HCT116 (cell line): Measurements from ENCODE around the gene XAB2. TPM values are rescaled to one million over a fixed set of nuclear protein-coding genes. Genes with fewer than 3 reads are reported as not detected.

Source experiments
- ATAC-seq: fragments of 200-7000 bp; cut with Tn5 transposase; 2 replicates; pipeline ENCODE4 v1.9.1; 2020; ENCODE audit warnings: mild to moderate bottlenecking, moderate library complexity
- BruUV-seq: library from RNA; stranded (reverse); fragments of 400-500 nt; replicated peaks from 2 replicates; lab custom pipeline; 2021; lab: Mats Ljungman, UMichigan
- CTCF ChIA-PET: fragments of 300-600 bp; sonication (Branson Sonifier 250); formaldehyde crosslinking; loops from one replicate; lab custom pipeline; 2021; ENCODE audit warnings: antibody characterized with exemption; lab: Charles Lee
- POLR2A ChIA-PET: fragments of 300-600, 350-600 bp; sonication (Branson Sonifier 250); formaldehyde crosslinking; loops from one replicate; lab custom pipeline; 2021; ENCODE audit warnings: antibody characterized with exemption; lab: Charles Lee
- RAD21 ChIA-PET, 2 experiments: fragments of 300-600 bp; sonication (Branson Sonifier 250); formaldehyde crosslinking; loops; one replicate each; lab custom pipeline; 2023; ENCODE audit warnings: low total read pairs in 2 of 2; ENCODE audit not compliant: uncharacterized antibody in 2 of 2, unreplicated experiment in 2 of 2, low non-redundant PET in 1 of 2; lab: Charles Lee
- DNase-seq: peaks from one replicate; pipeline ENCODE4 v3.0.0-alpha.2; 2010; ENCODE audit warnings: low read depth, low spot score
- H2AFZ ChIP-seq: fragments of 200-600 bp; shearing (Covaris generic), sonication (generic); 2 replicates; pipeline ENCODE4 v1.6.1; 2017; ENCODE audit warnings: low read depth, mixed run types, mixed read lengths, antibody characterized with exemption, low read length; ENCODE audit not compliant: poor library complexity, severe bottlenecking
- H3K27ac ChIP-seq: 2 replicates; pipeline ENCODE4 v1.5.1; 2012; ENCODE audit warnings: low read depth, low read length
- H3K27me3 ChIP-seq: fragments of 200-600 bp; sonication (generic); 2 replicates; pipeline ENCODE4 v1.6.1; 2016; ENCODE audit warnings: mixed run types, low read length, mixed read lengths; ENCODE audit not compliant: insufficient read depth
- H3K36me3 ChIP-seq, 2 experiments: fragments of 200-500 bp in 1 of 2; fragments of 200-600 bp in 1 of 2; sonication (Bioruptor generic) in 1 of 2; sonication (generic) in 1 of 2; 2 replicates each; pipeline versions ENCODE4 v1.5.1 to v1.6.1; 2014 to 2016; ENCODE audit warnings: low read length in 2 of 2, inconsistent platforms in 1 of 2, mixed read lengths in 1 of 2, mixed run types in 1 of 2; ENCODE audit not compliant: insufficient read depth in 2 of 2, control insufficient read depth in 1 of 2
- H3K4me1 ChIP-seq, 2 experiments: fragments of 200-600 bp in 1 of 2; sonication (generic) in 1 of 2; 2 replicates each; pipeline versions ENCODE4 v1.5.1 to v1.6.1; 2012 to 2017; ENCODE audit warnings: low read length in 2 of 2, inconsistent platforms in 1 of 2, mild to moderate bottlenecking in 1 of 2, mixed read lengths in 1 of 2, mixed run types in 1 of 2, moderate library complexity in 1 of 2; ENCODE audit not compliant: insufficient read depth in 2 of 2, control insufficient read depth in 1 of 2
- H3K4me2 ChIP-seq: fragments of 200-600 bp; sonication (generic); 2 replicates; pipeline ENCODE4 v1.6.1; 2017; ENCODE audit warnings: mixed run types, low read length, mixed read lengths
- H3K4me3 ChIP-seq, 2 experiments: fragments of 200-600 bp in 1 of 2; sonication (generic) in 1 of 2; replicated peaks in 1 of 2; 2 replicates each; pipeline ENCODE4 v1.5.1; 2011 to 2016; ENCODE audit warnings: low read length in 2 of 2, control low read depth in 1 of 2, low read depth in 1 of 2, mild to moderate bottlenecking in 1 of 2, mixed read lengths in 1 of 2, mixed run types in 1 of 2
- H3K79me2 ChIP-seq: fragments of 200-600 bp; sonication (generic); 2 replicates; pipeline ENCODE4 v1.6.1; 2017; ENCODE audit warnings: mild to moderate bottlenecking, mixed run types, low read length, moderate library complexity, mixed read lengths; ENCODE audit not compliant: insufficient read depth
- H3K9ac ChIP-seq: fragments of 200-600 bp; sonication (generic); 2 replicates; pipeline ENCODE4 v1.6.1; 2016; ENCODE audit warnings: low read length, mixed read lengths
- H3K9me2 ChIP-seq: fragments of 200-600 bp; sonication (generic), shearing (Covaris generic); 2 replicates; pipeline ENCODE4 v1.6.1; 2017; ENCODE audit warnings: mixed run types, mild to moderate bottlenecking, moderate library complexity; ENCODE audit not compliant: insufficient read depth
- H3K9me3 ChIP-seq, 2 experiments: fragments of 200-500 bp in 1 of 2; fragments of 200-600 bp in 1 of 2; sonication (Bioruptor generic) in 1 of 2; sonication (generic) in 1 of 2; 2 replicates each; pipeline ENCODE4 v1.6.1; 2014 to 2017; ENCODE audit warnings: low read length in 2 of 2, mixed read lengths in 2 of 2, inconsistent platforms in 1 of 2, low read depth in 1 of 2, mild to moderate bottlenecking in 1 of 2, mixed run types in 1 of 2, moderate library complexity in 1 of 2; ENCODE audit not compliant: control insufficient read depth in 1 of 2, insufficient read depth in 1 of 2
- H4K20me1 ChIP-seq: fragments of 200-600 bp; sonication (generic), shearing (Covaris generic); 2 replicates; pipeline ENCODE4 v1.6.1; 2017; ENCODE audit warnings: mixed run types, mild to moderate bottlenecking, moderate library complexity; ENCODE audit not compliant: insufficient read depth
- EZH2phosphoT487 ChIP-seq: fragments of 200-600 bp; IDR thresholded peaks from 2 replicates; pipeline ENCODE4 v1.6.1; 2018; ENCODE audit warnings: antibody characterized with exemption, borderline replicate concordance
- FOSL1 ChIP-seq: IDR thresholded peaks from 2 replicates; pipeline ENCODE4 v1.6.1; 2012; ENCODE audit warnings: low read depth
- JUND ChIP-seq: IDR thresholded peaks from 2 replicates; pipeline ENCODE4 v1.6.1; 2012
- POLR2A ChIP-seq: IDR thresholded peaks from 2 replicates; pipeline ENCODE4 v1.7.0; 2011; ENCODE audit warnings: borderline replicate concordance; ENCODE audit not compliant: insufficient read depth, insufficient read length; ENCODE audit errors: extremely low read depth
- POLR2AphosphoS5 ChIP-seq: IDR thresholded peaks from 2 replicates; pipeline ENCODE4 v1.6.1; 2011; ENCODE audit warnings: mild to moderate bottlenecking, low read depth, low read length, moderate library complexity
- RAD21 ChIP-seq: IDR thresholded peaks from 2 replicates; pipeline ENCODE4 v1.6.1; 2012; ENCODE audit warnings: low read depth, mild to moderate bottlenecking
- SIN3A ChIP-seq: IDR thresholded peaks from 2 replicates; pipeline ENCODE4 v1.6.1; 2012; ENCODE audit warnings: low read depth
- SP1 ChIP-seq: IDR thresholded peaks from 2 replicates; pipeline ENCODE4 v1.6.1; 2012; ENCODE audit warnings: low read depth
- SRF ChIP-seq: IDR thresholded peaks from 2 replicates; pipeline ENCODE4 v1.6.1; 2012; ENCODE audit warnings: low read depth
- TCF7L2 ChIP-seq: IDR thresholded peaks from 2 replicates; pipeline ENCODE4 v1.7.0; 2011; ENCODE audit warnings: borderline replicate concordance, inconsistent platforms; ENCODE audit not compliant: insufficient read depth, insufficient read length; ENCODE audit errors: extremely low read depth
- YY1 ChIP-seq: IDR thresholded peaks from 2 replicates; pipeline ENCODE4 v1.6.1; 2011; ENCODE audit warnings: low read length, low read depth, moderate library complexity, mild to moderate bottlenecking; ENCODE audit not compliant: insufficient replicate concordance; ENCODE audit errors: extremely low read depth
- ZFX ChIP-seq: fragments of 450-650 bp; IDR thresholded peaks from 2 replicates; pipeline ENCODE4 v1.6.1; 2017
- intact Hi-C: fragments of 100-400 bp; cut with micrococcal nuclease; formaldehyde crosslinking; loops from 2 replicates; pipeline ENCODE4 v1.10.0; 2022
- total RNA-seq: library from RNA; stranded (reverse); gene quantifications from one replicate; pipeline ENCODE4 v1.2.1, GENCODE V29; 2021; ENCODE audit not compliant: unreplicated experiment
- TF ChIP-seq, protein P1 (sequence below): IDR thresholded peaks from 2 replicates; pipeline ENCODE4 v1.6.1; 2012; ENCODE audit warnings: low read depth
- TF ChIP-seq, protein P2 (sequence below): IDR thresholded peaks from 2 replicates; pipeline ENCODE4 v1.6.1; 2011; ENCODE audit warnings: mild to moderate bottlenecking, low read length, moderate library complexity; ENCODE audit not compliant: insufficient replicate concordance; ENCODE audit errors: extremely low read depth
- TF ChIP-seq, protein P3 (sequence below), 3 experiments: fragments of 200-600 bp in 1 of 3; sonication (generic) in 1 of 3; IDR thresholded peaks in 2 of 3; conservative IDR thresholded peaks in 1 of 3; 2 replicates each; pipeline ENCODE4 v1.5.1; 2012 to 2017; ENCODE audit warnings: low read depth in 2 of 3, low read length in 2 of 3, antibody characterized with exemption in 1 of 3, borderline replicate concordance in 1 of 3, control low read depth in 1 of 3, mild to moderate bottlenecking in 1 of 3, mixed read lengths in 1 of 3, mixed run types in 1 of 3, moderate library complexity in 1 of 3; ENCODE audit not compliant: insufficient read depth in 1 of 3

The XAB2 gene
- total RNA-seq, 1 experiment from 2014 or later: 103 TPM

GRCh38 chr19:7665076-7665475 is 35.7 kb upstream of the XAB2 start:
- POLR2A ChIA-PET: interaction anchor here (1.3 kb wide), 1 partner anchor 16 kb away, joined by 3 read pairs; the partner anchor contains the start of gene TRAPPC5
- TF ChIP-seq YY1 (no peak), SP1 (no peak), RAD21 (no peak), FOSL1 (no peak), ZFX (no peak), JUND (no peak), SIN3A (no peak), SRF (no peak), POLR2A (no peak), EZH2phosphoT487 (no peak), POLR2AphosphoS5 (no peak), TCF7L2 (no peak)
- TF ChIP-seq, protein P1, sequence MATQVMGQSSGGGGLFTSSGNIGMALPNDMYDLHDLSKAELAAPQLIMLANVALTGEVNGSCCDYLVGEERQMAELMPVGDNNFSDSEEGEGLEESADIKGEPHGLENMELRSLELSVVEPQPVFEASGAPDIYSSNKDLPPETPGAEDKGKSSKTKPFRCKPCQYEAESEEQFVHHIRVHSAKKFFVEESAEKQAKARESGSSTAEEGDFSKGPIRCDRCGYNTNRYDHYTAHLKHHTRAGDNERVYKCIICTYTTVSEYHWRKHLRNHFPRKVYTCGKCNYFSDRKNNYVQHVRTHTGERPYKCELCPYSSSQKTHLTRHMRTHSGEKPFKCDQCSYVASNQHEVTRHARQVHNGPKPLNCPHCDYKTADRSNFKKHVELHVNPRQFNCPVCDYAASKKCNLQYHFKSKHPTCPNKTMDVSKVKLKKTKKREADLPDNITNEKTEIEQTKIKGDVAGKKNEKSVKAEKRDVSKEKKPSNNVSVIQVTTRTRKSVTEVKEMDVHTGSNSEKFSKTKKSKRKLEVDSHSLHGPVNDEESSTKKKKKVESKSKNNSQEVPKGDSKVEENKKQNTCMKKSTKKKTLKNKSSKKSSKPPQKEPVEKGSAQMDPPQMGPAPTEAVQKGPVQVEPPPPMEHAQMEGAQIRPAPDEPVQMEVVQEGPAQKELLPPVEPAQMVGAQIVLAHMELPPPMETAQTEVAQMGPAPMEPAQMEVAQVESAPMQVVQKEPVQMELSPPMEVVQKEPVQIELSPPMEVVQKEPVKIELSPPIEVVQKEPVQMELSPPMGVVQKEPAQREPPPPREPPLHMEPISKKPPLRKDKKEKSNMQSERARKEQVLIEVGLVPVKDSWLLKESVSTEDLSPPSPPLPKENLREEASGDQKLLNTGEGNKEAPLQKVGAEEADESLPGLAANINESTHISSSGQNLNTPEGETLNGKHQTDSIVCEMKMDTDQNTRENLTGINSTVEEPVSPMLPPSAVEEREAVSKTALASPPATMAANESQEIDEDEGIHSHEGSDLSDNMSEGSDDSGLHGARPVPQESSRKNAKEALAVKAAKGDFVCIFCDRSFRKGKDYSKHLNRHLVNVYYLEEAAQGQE: no peak
- TF ChIP-seq, protein P2, sequence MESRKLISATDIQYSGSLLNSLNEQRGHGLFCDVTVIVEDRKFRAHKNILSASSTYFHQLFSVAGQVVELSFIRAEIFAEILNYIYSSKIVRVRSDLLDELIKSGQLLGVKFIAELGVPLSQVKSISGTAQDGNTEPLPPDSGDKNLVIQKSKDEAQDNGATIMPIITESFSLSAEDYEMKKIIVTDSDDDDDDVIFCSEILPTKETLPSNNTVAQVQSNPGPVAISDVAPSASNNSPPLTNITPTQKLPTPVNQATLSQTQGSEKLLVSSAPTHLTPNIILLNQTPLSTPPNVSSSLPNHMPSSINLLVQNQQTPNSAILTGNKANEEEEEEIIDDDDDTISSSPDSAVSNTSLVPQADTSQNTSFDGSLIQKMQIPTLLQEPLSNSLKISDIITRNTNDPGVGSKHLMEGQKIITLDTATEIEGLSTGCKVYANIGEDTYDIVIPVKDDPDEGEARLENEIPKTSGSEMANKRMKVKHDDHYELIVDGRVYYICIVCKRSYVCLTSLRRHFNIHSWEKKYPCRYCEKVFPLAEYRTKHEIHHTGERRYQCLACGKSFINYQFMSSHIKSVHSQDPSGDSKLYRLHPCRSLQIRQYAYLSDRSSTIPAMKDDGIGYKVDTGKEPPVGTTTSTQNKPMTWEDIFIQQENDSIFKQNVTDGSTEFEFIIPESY: no peak
- TF ChIP-seq, protein P3, sequence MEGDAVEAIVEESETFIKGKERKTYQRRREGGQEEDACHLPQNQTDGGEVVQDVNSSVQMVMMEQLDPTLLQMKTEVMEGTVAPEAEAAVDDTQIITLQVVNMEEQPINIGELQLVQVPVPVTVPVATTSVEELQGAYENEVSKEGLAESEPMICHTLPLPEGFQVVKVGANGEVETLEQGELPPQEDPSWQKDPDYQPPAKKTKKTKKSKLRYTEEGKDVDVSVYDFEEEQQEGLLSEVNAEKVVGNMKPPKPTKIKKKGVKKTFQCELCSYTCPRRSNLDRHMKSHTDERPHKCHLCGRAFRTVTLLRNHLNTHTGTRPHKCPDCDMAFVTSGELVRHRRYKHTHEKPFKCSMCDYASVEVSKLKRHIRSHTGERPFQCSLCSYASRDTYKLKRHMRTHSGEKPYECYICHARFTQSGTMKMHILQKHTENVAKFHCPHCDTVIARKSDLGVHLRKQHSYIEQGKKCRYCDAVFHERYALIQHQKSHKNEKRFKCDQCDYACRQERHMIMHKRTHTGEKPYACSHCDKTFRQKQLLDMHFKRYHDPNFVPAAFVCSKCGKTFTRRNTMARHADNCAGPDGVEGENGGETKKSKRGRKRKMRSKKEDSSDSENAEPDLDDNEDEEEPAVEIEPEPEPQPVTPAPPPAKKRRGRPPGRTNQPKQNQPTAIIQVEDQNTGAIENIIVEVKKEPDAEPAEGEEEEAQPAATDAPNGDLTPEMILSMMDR (IDR thresholded peaks at IDR 0.05 in 2 of 3, conservative IDR thresholded peaks at IDR 0.05 in 1 of 3; ENCODE audit: borderline replicate concordance in 1 of 3, insufficient read depth in 1 of 3, low read depth in 2 of 3, low read length in 2 of 3): no peak
- TF ChIP-seq, all 23 proteins: peak for 0
- intact Hi-C loops: no loop called here
- Histone ChIP-seq H3K36me3 (no peaks in the 10 kb centered on the region), H3K9me2 (no peaks in the 10 kb centered on the region), H3K4me2 (no peak overlapping the region), H3K9me3 (no peaks in the 10 kb centered on the region), H3K4me3 (no peak overlapping the region), H3K27ac (no peak overlapping the region), H3K9ac (no peak overlapping the region), H3K79me2 (no peaks in the 10 kb centered on the region), H2AFZ (no peak overlapping the region), H3K4me1 (no peaks in the 10 kb centered on the region), H3K27me3 (no peaks in the 10 kb centered on the region), H4K20me1 (no peaks in the 10 kb centered on the region)
- ChIA-PET CTCF (interaction anchor here (1.2 kb wide), 1 partner anchor 16 kb away, joined by 3 read pairs; the partner anchor contains the start of gene TRAPPC5), RAD21 (no interaction called here)
- ATAC-seq (no peak), DNase-seq (no peak)
- BruUV-seq: no TSS peak
